SK-N-SH (cell line): ENCODE results near the gene PRAMEF1. TPM values are rescaled to one million over a fixed set of nuclear protein-coding genes. Genes with fewer than 3 reads are reported as not detected.

Experiments
- CTCF ChIA-PET: fragments of 300-600, 350-600 bp; formaldehyde crosslinking; extraction: SDS; loops from one replicate; lab custom pipeline; 2021; lab: Yijun Ruan, JAX
- POLR2A ChIA-PET: fragments of 350-600 bp; sonication (Branson Sonifier 250); formaldehyde crosslinking; extraction: SDS; loops from one replicate; lab custom pipeline; 2020; ENCODE audit warnings: antibody characterized with exemption, inconsistent platforms; lab: Yijun Ruan, JAX
- DNase-seq: peaks from one replicate; pipeline ENCODE4 v3.0.0; 2012
- H2AFZ ChIP-seq: fragments of 200-600 bp; sonication (generic); 2 replicates; pipeline ENCODE4 v1.8.1; 2016; ENCODE audit warnings: antibody characterized with exemption, mild to moderate bottlenecking, low read depth
- H3F3A ChIP-seq: fragments of 200-600 bp; sonication (generic); replicated peaks from 2 replicates; pipeline ENCODE3; 2016; ENCODE audit warnings: antibody characterized with exemption, mild to moderate bottlenecking; ENCODE audit not compliant: insufficient read depth
- H3K27ac ChIP-seq, 2 experiments: fragments of 200-500 bp in 1 of 2; fragments of 200-600 bp in 1 of 2; sonication (Bioruptor generic) in 1 of 2; sonication (generic), shearing (Covaris generic) in 1 of 2; 2 replicates each; pipeline versions ENCODE4 v1.5.1 to v1.6.1; 2014 to 2016; ENCODE audit warnings: low read depth in 2 of 2, inconsistent platforms in 1 of 2, low read length in 1 of 2, mild to moderate bottlenecking in 1 of 2, mixed read lengths in 1 of 2
- H3K27me3 ChIP-seq: fragments of 200-600 bp; sonication (generic), shearing (Covaris generic); 2 replicates; pipeline ENCODE4 v1.6.1; 2016; ENCODE audit warnings: mixed run types; ENCODE audit not compliant: insufficient read depth
- H3K36me3 ChIP-seq, 2 experiments: fragments of 200-500 bp in 1 of 2; fragments of 200-600 bp in 1 of 2; sonication (Bioruptor generic) in 1 of 2; sonication (generic) in 1 of 2; replicated peaks in 1 of 2; 2 replicates each; pipeline versions ENCODE3 to v1.5.1; 2014 to 2016; ENCODE audit warnings: low read length in 1 of 2, mild to moderate bottlenecking in 1 of 2; ENCODE audit not compliant: insufficient read depth in 2 of 2, control insufficient read depth in 1 of 2
- H3K4me1 ChIP-seq, 2 experiments: fragments of 200-500 bp in 1 of 2; fragments of 200-600 bp in 1 of 2; sonication (Bioruptor generic) in 1 of 2; sonication (generic), shearing (Covaris generic) in 1 of 2; 2 replicates each; pipeline versions ENCODE4 v1.5.1 to v1.6.1; 2014 to 2016; ENCODE audit warnings: low read depth in 1 of 2, low read length in 1 of 2, mixed run types in 1 of 2; ENCODE audit not compliant: insufficient read depth in 2 of 2, control insufficient read depth in 1 of 2
- H3K4me2 ChIP-seq: fragments of 200-600 bp; sonication (generic), shearing (Covaris generic); 2 replicates; pipeline ENCODE4 v1.6.1; 2017; ENCODE audit warnings: mixed run types
- H3K4me3 ChIP-seq, 2 experiments: fragments of 200-500 bp in 1 of 2; fragments of 200-600 bp in 1 of 2; sonication (Bioruptor generic) in 1 of 2; sonication (generic), shearing (Covaris generic) in 1 of 2; 2 replicates each; pipeline versions ENCODE4 v1.5.1 to v1.8.1; 2014 to 2016; ENCODE audit warnings: low read depth in 2 of 2, inconsistent platforms in 1 of 2, low read length in 1 of 2, mild to moderate bottlenecking in 1 of 2, mixed read lengths in 1 of 2, moderate library complexity in 1 of 2
- H3K79me2 ChIP-seq: fragments of 200-600 bp; sonication (generic); 2 replicates; pipeline ENCODE4 v1.8.1; 2017; ENCODE audit warnings: mild to moderate bottlenecking; ENCODE audit not compliant: insufficient read depth
- H3K9ac ChIP-seq: fragments of 200-600 bp; sonication (generic); 2 replicates; pipeline ENCODE4 v1.6.1; 2017; ENCODE audit warnings: mixed run types
- H3K9me2 ChIP-seq: fragments of 200-600 bp; sonication (generic); 2 replicates; pipeline ENCODE4 v1.6.1; 2017; ENCODE audit warnings: mixed run types
- H3K9me3 ChIP-seq: fragments of 200-600 bp; sonication (generic); 2 replicates; pipeline ENCODE4 v1.6.1; 2017; ENCODE audit warnings: mixed run types, mild to moderate bottlenecking, moderate library complexity
- H4K20me1 ChIP-seq: fragments of 200-600 bp; sonication (generic); 2 replicates; pipeline ENCODE4 v1.6.1; 2017; ENCODE audit warnings: mild to moderate bottlenecking, mixed run types; ENCODE audit not compliant: insufficient read depth
- ELF1 ChIP-seq: IDR thresholded peaks from 2 replicates; pipeline ENCODE4 v1.4.0; 2012
- FOXM1 ChIP-seq: IDR thresholded peaks from 2 replicates; pipeline ENCODE4 v1.4.0; 2012; ENCODE audit warnings: low read depth, mild to moderate bottlenecking
- GATA2 ChIP-seq: sonication (generic); formaldehyde crosslinking; IDR thresholded peaks from 2 replicates; pipeline ENCODE4 v1.5.0; 2020; ENCODE audit warnings: mild to moderate bottlenecking, missing genetic modification reagents
- MAX ChIP-seq: IDR thresholded peaks from 2 replicates; pipeline ENCODE4 v1.4.0; 2012; ENCODE audit warnings: low read depth
- MXI1 ChIP-seq: IDR thresholded peaks from 2 replicates; pipeline ENCODE4 v1.6.1; 2012; ENCODE audit warnings: mild to moderate bottlenecking, low read depth, low read length, improper control_type of control experiment
- NRF1 ChIP-seq: IDR thresholded peaks from 2 replicates; pipeline ENCODE4 v1.6.1; 2012; ENCODE audit warnings: low read depth, mild to moderate bottlenecking, low read length
- POLR2AphosphoS5 ChIP-seq: IDR thresholded peaks from 2 replicates; pipeline ENCODE4 v1.6.1; 2012; ENCODE audit warnings: low read depth, low read length
- RCOR1 ChIP-seq: fragments of 150-350 bp; IDR thresholded peaks from 2 replicates; pipeline ENCODE4 v1.6.1; 2017; ENCODE audit warnings: antibody characterized with exemption, low read length
- TEAD4 ChIP-seq: IDR thresholded peaks from 2 replicates; pipeline ENCODE4 v1.4.0; 2012; ENCODE audit warnings: mild to moderate bottlenecking, borderline replicate concordance; ENCODE audit not compliant: insufficient read depth
- ZBTB33 ChIP-seq: IDR thresholded peaks from 2 replicates; pipeline ENCODE4 v1.4.0; 2012; ENCODE audit warnings: low read depth, borderline replicate concordance
- WGBS: methylation state at CpG from one replicate; pipeline ENCODE4 v1.1.6; 2017; ENCODE audit warnings: low lambda C conversion rate; 5-methylcytosine and 5-hydroxymethylcytosine counted together
- polyA plus RNA-seq, 3 experiments: library from polyadenylated mRNA; depleted of rRNA; stranded (reverse); fragments of >200 nt; gene quantifications; 2 replicates each; pipeline ENCODE4 v1.2.3, GENCODE V29; 2012
- TF ChIP-seq, protein P1 (sequence below): fragments of 150-350 bp; IDR thresholded peaks from 2 replicates; pipeline ENCODE4 v1.6.1; 2016; ENCODE audit warnings: mild to moderate bottlenecking, low read depth, low read length
- TF ChIP-seq, protein P2 (sequence below): IDR thresholded peaks from 2 replicates; pipeline ENCODE4 v1.4.0; 2012; ENCODE audit warnings: low read depth, borderline replicate concordance
- TF ChIP-seq, protein P3 (sequence below): IDR thresholded peaks from 2 replicates; pipeline ENCODE4 v1.6.1; 2012; ENCODE audit warnings: mild to moderate bottlenecking, low read depth, low read length, moderate library complexity

Gene PRAMEF1
- polyA plus RNA-seq, 1 of the 3 experiments (the other 2 are of a cell fraction): not detected

DNA sequence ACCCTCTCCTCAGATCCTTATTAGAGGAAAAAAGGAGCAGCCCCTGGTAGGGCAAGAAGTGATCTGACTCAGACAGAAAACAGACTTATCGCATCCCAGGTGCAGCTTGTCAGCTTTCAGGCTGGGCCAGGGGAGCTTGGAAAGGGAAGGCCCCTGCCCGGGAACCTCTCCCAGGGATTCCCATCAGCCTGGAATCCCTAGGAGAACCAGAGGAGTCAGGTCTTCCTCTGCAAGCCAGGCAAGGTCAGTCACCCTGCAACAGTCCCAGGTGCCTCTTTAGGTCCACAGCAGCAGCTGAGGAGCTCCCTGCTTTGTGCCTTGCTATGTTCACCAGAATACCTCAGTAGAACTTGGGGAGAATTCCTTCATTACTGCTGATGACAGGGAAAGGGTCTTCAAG is 20.6 kb upstream of the PRAMEF1 start:
- TF ChIP-seq, protein P1, sequence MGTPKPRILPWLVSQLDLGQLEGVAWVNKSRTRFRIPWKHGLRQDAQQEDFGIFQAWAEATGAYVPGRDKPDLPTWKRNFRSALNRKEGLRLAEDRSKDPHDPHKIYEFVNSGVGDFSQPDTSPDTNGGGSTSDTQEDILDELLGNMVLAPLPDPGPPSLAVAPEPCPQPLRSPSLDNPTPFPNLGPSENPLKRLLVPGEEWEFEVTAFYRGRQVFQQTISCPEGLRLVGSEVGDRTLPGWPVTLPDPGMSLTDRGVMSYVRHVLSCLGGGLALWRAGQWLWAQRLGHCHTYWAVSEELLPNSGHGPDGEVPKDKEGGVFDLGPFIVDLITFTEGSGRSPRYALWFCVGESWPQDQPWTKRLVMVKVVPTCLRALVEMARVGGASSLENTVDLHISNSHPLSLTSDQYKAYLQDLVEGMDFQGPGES: no peak
- TF ChIP-seq TEAD4: no peak
- no peak for TF ChIP-seq ELF1
- TF ChIP-seq, protein P2, sequence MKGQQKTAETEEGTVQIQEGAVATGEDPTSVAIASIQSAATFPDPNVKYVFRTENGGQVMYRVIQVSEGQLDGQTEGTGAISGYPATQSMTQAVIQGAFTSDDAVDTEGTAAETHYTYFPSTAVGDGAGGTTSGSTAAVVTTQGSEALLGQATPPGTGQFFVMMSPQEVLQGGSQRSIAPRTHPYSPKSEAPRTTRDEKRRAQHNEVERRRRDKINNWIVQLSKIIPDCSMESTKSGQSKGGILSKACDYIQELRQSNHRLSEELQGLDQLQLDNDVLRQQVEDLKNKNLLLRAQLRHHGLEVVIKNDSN: no peak
- TF ChIP-seq, protein P3, sequence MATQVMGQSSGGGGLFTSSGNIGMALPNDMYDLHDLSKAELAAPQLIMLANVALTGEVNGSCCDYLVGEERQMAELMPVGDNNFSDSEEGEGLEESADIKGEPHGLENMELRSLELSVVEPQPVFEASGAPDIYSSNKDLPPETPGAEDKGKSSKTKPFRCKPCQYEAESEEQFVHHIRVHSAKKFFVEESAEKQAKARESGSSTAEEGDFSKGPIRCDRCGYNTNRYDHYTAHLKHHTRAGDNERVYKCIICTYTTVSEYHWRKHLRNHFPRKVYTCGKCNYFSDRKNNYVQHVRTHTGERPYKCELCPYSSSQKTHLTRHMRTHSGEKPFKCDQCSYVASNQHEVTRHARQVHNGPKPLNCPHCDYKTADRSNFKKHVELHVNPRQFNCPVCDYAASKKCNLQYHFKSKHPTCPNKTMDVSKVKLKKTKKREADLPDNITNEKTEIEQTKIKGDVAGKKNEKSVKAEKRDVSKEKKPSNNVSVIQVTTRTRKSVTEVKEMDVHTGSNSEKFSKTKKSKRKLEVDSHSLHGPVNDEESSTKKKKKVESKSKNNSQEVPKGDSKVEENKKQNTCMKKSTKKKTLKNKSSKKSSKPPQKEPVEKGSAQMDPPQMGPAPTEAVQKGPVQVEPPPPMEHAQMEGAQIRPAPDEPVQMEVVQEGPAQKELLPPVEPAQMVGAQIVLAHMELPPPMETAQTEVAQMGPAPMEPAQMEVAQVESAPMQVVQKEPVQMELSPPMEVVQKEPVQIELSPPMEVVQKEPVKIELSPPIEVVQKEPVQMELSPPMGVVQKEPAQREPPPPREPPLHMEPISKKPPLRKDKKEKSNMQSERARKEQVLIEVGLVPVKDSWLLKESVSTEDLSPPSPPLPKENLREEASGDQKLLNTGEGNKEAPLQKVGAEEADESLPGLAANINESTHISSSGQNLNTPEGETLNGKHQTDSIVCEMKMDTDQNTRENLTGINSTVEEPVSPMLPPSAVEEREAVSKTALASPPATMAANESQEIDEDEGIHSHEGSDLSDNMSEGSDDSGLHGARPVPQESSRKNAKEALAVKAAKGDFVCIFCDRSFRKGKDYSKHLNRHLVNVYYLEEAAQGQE: no peak
- TF ChIP-seq MXI1: no peak
- TF ChIP-seq POLR2AphosphoS5: no peak
- TF ChIP-seq FOXM1: no peak
- no peak for TF ChIP-seq RCOR1
- no peaks in the 10 kb centered on the region for H3K36me3 ChIP-seq
- H3F3A ChIP-seq: no peaks in the 10 kb centered on the region
- H2AFZ ChIP-seq: no peak overlapping the region
- ChIA-PET CTCF (interaction anchor here (2.2 kb wide), 1 partner anchor 10 kb away, joined by 5 read pairs; no protein-coding TSS in a partner anchor), POLR2A (no interaction called here)
- H3K4me1 ChIP-seq: no peaks in the 10 kb centered on the region
- WGBS: 0% methylated on average over 2 of the region's 2 CpGs
- no peak overlapping the region for H3K4me2 ChIP-seq
- H3K9me2 ChIP-seq: no peaks in the 10 kb centered on the region
- no peaks in the 10 kb centered on the region for H3K9me3 ChIP-seq
- no peak overlapping the region for H3K9ac ChIP-seq
- no peaks in the 10 kb centered on the region; the same call in 1 of the 2 replicates for H3K27me3 ChIP-seq
- H3K27ac ChIP-seq: no peak overlapping the region
- DNase-seq: no peak
- H4K20me1 ChIP-seq: no peaks in the 10 kb centered on the region
- no peak overlapping the region for H3K4me3 ChIP-seq
- no peaks in the 10 kb centered on the region for H3K79me2 ChIP-seq

DNA sequence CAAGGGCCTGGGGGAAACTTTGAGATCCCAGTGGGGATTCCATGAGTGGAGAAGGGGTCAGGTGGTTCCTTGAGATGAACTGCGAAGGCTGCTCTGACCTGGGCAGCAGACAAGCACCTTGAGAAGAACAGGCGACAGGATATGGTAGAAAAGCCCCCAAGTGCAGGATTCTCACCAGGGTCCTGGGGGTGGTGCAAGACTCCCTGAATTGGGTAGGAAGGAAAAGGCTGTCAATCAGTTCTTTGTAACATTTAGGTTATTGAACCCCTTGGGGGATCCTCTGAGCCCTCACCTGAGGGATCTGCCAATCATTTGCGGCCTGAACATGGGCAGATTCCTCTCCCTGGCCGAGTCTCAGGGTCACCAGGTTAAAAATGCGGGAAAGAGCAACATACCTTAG is 20.0 kb upstream of the PRAMEF1 start:
- 5% methylated on average over 5 of the region's 5 CpGs for WGBS
- no peak overlapping the region for H3K4me2 ChIP-seq
- H2AFZ ChIP-seq: no peak overlapping the region
- no peaks in the 10 kb centered on the region for H3K4me1 ChIP-seq
- no peak for DNase-seq
- H3K4me3 ChIP-seq: no peak overlapping the region
- no peaks in the 10 kb centered on the region for H3K36me3 ChIP-seq
- H4K20me1 ChIP-seq: no peaks in the 10 kb centered on the region
- no peaks in the 10 kb centered on the region for H3F3A ChIP-seq
- ChIA-PET CTCF (interaction anchor here (2.2 kb wide), 1 partner anchor 10 kb away, joined by 5 read pairs; no protein-coding TSS in a partner anchor), POLR2A (no interaction called here)
- H3K27ac ChIP-seq: no peak overlapping the region
- no peak overlapping the region for H3K9ac ChIP-seq
- no peaks in the 10 kb centered on the region for H3K9me3 ChIP-seq
- TF ChIP-seq RCOR1 (no peak), MAX (no peak), NRF1 (no peak), ZBTB33 (no peak), GATA2 (no peak), FOXM1 (no peak)
- TF ChIP-seq, protein P1: no peak
- no peaks in the 10 kb centered on the region; the same call in 1 of the 2 replicates for H3K27me3 ChIP-seq
- no peaks in the 10 kb centered on the region for H3K79me2 ChIP-seq
- H3K9me2 ChIP-seq: no peaks in the 10 kb centered on the region
